Upper lobe of left lung (tissue), 6 donors: Measurements from ENCODE around the gene TIPARP. TPM values are rescaled to one million over a fixed set of nuclear protein-coding genes. Genes with fewer than 3 reads are reported as not detected.
A peak's percentile ranks its signal among the peaks of the same experiment; 100 is the strongest.

ENCODE experiments used
- ATAC-seq, 2 donors: fragments of 200-7000 bp; cut with Tn5 transposase; one replicate each; pipeline ENCODE4 v1.9.1; 2022; ENCODE audit warnings: mild to moderate bottlenecking in 2 of 2, moderate library complexity in 2 of 2; ENCODE audit not compliant: low FRiP score in 2 of 2
- DNase-seq, 2 donors: peaks; one replicate each; pipeline ENCODE4 v3.0.0-alpha.2; 2019 to 2020
- H3K27ac ChIP-seq, 4 donors: fragments of 200-600 bp; sonication (generic); one replicate each; pipeline ENCODE4 v1.5.1; 2016 to 2019
- H3K27me3 ChIP-seq, 4 donors: fragments of 200-600 bp; sonication (generic); one replicate each; pipeline ENCODE4 v1.5.1; 2017 to 2019
- H3K36me3 ChIP-seq, 4 donors: fragments of 200-600 bp; sonication (generic); one replicate each; pipeline ENCODE4 v1.5.1; 2016 to 2019
- H3K4me1 ChIP-seq, 4 donors: fragments of 200-600 bp; sonication (generic); one replicate each; pipeline ENCODE4 v1.5.1; 2018 to 2019
- H3K4me3 ChIP-seq, 4 donors: fragments of 200-600 bp; sonication (generic); one replicate each; pipeline ENCODE4 v1.5.1; 2017 to 2019; ENCODE audit warnings: mild to moderate bottlenecking in 2 of 4, moderate library complexity in 1 of 4
- H3K9me3 ChIP-seq, 4 donors: fragments of 200-600 bp; sonication (generic); one replicate each; pipeline ENCODE4 v1.5.1; 2018 to 2019
- EP300 ChIP-seq, 4 donors: sonication (generic); formaldehyde crosslinking; IDR thresholded peaks; one replicate each; pipeline ENCODE4 v1.5.1; 2017; ENCODE audit warnings: antibody characterized with exemption in 4 of 4, control low read depth in 2 of 4
- POLR2A ChIP-seq, 4 donors: fragments of 450-650 bp; IDR thresholded peaks; one replicate each; pipeline ENCODE4 v1.5.1; 2016 to 2017; ENCODE audit warnings: antibody characterized with exemption in 4 of 4, mild to moderate bottlenecking in 2 of 4
- POLR2AphosphoS5 ChIP-seq, 2 donors: sonication (generic); formaldehyde crosslinking; IDR thresholded peaks; one replicate each; pipeline ENCODE4 v1.5.1; 2017; ENCODE audit warnings: antibody characterized with exemption in 2 of 2
- WGBS, 2 donors: methylation state at CpG; one replicate each; pipeline ENCODE4 v1.1.5; 2017 to 2018; 5-methylcytosine and 5-hydroxymethylcytosine counted together
- total RNA-seq, 6 donors: library from RNA; depleted of rRNA in 4 of 6; stranded (reverse); fragments of >200 nt in 4 of 6; gene quantifications; one replicate each; pipeline versions ENCODE4 v1.1.0 to v1.2.1, GENCODE V29; 2016 to 2021
- TF ChIP-seq, protein P1 (sequence below), 6 experiments: fragments of 450-650 bp in 4 of 6; fragments of 200-600 bp in 2 of 6; sonication (generic) in 2 of 6; IDR thresholded peaks; one replicate each; pipeline ENCODE4 v1.5.1; 2016 to 2019; ENCODE audit warnings: antibody characterized with exemption in 6 of 6
- donor health status: DM: no; HTN: no; CAD: no; lungs with moderate emphysema.
- donor health status: DM: no; HTN: yes; CAD: no; lungs with severe emphysema.

TIPARP gene
- total RNA-seq, 6 donors from 2014 or later, result 21.5 to 84.7 (median 50.6) TPM

DNA sequence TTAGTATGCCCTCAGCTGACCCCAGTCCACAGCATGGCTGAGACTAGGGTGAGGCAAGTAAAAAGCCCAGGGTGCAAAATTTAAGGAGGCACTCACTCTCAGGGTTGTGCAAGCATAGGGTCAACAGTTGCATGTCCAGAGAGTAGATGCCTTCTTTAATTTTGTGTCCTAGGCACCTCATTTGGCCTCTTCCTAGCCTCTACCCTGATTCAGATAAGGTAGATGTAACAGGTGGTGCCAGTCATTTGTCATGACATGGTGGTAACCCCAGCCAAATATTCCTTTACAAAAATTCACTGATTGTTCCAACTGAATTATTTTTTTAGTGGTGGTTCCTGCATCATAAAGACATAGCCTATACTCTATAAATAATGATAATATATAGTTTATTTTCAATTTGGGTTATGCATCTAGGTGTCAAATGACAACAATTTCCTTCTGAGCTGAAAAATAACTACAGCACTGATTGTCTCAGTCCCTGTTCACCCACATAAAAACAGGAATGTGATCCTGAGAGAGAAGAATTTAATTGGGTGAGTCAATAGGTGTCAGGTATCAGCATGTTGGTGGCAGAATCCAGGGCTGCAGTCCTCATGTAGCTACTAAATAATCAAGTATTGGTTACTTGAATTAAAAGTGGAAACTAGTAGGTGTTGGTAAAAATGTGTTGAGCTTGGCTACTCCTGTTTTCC is 44.2 kb upstream of the TIPARP start:
- no peak for DNase-seq
- Histone ChIP-seq H3K4me1 (peaks cover 0 to 22% (median 9%) of the 10 kb centered on the region in 4 donors), H3K9me3 (no peaks in the 10 kb centered on the region), H3K4me3 (no peak overlapping the region), H3K27ac (peak overlapping the region in 3 of 4 donors; percentile 56 to 76 (median 69)), H3K27me3 (no peaks in the 10 kb centered on the region), H3K36me3 (no peaks in the 10 kb centered on the region)
- no peak for TF ChIP-seq POLR2A (IDR thresholded peaks at IDR 0.05)
- no peak for TF ChIP-seq EP300 (IDR thresholded peaks at IDR 0.05)
- TF ChIP-seq, protein P1, sequence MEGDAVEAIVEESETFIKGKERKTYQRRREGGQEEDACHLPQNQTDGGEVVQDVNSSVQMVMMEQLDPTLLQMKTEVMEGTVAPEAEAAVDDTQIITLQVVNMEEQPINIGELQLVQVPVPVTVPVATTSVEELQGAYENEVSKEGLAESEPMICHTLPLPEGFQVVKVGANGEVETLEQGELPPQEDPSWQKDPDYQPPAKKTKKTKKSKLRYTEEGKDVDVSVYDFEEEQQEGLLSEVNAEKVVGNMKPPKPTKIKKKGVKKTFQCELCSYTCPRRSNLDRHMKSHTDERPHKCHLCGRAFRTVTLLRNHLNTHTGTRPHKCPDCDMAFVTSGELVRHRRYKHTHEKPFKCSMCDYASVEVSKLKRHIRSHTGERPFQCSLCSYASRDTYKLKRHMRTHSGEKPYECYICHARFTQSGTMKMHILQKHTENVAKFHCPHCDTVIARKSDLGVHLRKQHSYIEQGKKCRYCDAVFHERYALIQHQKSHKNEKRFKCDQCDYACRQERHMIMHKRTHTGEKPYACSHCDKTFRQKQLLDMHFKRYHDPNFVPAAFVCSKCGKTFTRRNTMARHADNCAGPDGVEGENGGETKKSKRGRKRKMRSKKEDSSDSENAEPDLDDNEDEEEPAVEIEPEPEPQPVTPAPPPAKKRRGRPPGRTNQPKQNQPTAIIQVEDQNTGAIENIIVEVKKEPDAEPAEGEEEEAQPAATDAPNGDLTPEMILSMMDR (IDR thresholded peaks at IDR 0.05), result no peak
- TF ChIP-seq POLR2AphosphoS5 (IDR thresholded peaks at IDR 0.05), result no peak
- ATAC-seq, result no peak

GRCh38 chr3:156630773-156631093 is 43.7 kb upstream of the TIPARP start:
- no peaks in the 10 kb centered on the region for H3K36me3 ChIP-seq
- H3K4me3 ChIP-seq, result no peak overlapping the region
- ATAC-seq (no peak), DNase-seq (no peak)
- WGBS, 2 donors, result 68 to 86% methylated on average over 3 of the region's 3 CpGs
- H3K4me1 ChIP-seq, result peaks cover 0 to 19% (median 9%) of the 10 kb centered on the region in 4 donors
- no peaks in the 10 kb centered on the region for H3K27me3 ChIP-seq
- no peak for TF ChIP-seq POLR2A (IDR thresholded peaks at IDR 0.05)
- no peak for TF ChIP-seq EP300 (IDR thresholded peaks at IDR 0.05)
- TF ChIP-seq, protein P1 (IDR thresholded peaks at IDR 0.05), result no peak
- TF ChIP-seq POLR2AphosphoS5 (IDR thresholded peaks at IDR 0.05), result no peak
- peak overlapping the region in 1 of 4 donors; percentile 76 for H3K27ac ChIP-seq
- no peaks in the 10 kb centered on the region for H3K9me3 ChIP-seq

DNA sequence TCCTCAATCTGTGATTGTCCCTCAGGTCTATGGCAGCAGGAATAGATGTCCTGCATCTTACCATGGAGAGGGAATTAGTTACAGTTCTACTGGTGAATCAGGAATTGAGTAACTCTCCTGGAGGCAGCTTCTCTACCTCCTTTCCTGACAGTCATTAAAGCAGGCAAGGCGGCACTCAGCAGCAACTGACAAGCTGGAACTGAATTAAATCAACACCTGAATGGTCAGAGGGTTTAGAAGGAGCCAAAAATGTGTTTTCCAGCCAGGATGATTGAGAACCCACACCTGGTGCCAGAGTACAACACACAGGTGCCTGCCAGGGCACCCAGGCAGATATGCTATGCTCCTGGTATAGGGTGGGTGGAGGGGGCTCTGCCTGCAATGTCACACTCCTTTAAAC is 43.1 kb upstream of the TIPARP start:
- peak overlapping the region in 1 of 4 donors; percentile 24 for H3K27ac ChIP-seq
- whole genome bisulfite sequencing, 2 donors, result 50 to 67% methylated on average over 1 of the region's 1 CpG
- peak in 1 of 2 donors; percentile 9 for ATAC-seq

DNA sequence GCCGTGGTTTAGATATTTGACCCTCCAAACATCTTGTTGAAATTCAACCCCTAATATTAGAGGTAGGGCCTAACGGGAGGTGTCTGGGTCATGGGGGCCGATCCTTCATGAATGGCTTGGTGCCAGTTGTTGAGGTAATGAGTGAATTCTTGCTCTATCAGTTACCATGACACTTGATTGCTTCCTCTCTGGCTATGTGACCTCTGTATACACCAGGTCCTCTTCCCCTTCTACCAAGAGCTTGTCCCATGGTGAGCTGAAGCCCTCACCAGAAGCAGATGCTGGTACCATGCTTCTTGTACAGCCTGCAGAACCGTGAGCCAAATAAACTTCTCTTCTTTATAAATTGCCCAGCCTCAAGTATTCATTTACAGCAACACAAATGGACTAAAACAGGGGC is 41.8 kb upstream of the TIPARP start:
- no peaks in the 10 kb centered on the region for H3K36me3 ChIP-seq
- no peak for ATAC-seq
- WGBS, 2 donors, result 80 to 82% methylated on average over 4 of the region's 4 CpGs
- H3K4me1 ChIP-seq, result peaks cover 0 to 16% (median 9%) of the 10 kb centered on the region in 4 donors
- DNase-seq, result no peak
- H3K4me3 ChIP-seq, result no peak overlapping the region
- peak overlapping the region in 3 of 4 donors; percentile 11 to 50 (median 49) for H3K27ac ChIP-seq
- H3K27me3 ChIP-seq, result no peaks in the 10 kb centered on the region
- no peak for TF ChIP-seq EP300 (IDR thresholded peaks at IDR 0.05)
- TF ChIP-seq, protein P1 (IDR thresholded peaks at IDR 0.05), result no peak
- TF ChIP-seq POLR2AphosphoS5 (IDR thresholded peaks at IDR 0.05), result no peak
- no peak for TF ChIP-seq POLR2A (IDR thresholded peaks at IDR 0.05)
- no peaks in the 10 kb centered on the region for H3K9me3 ChIP-seq

More for the DNA sequence above, 43.1 kb upstream of the TIPARP start:
- Histone ChIP-seq H3K9me3 (no peaks in the 10 kb centered on the region), H3K4me1 (peaks cover 0 to 16% (median 9%) of the 10 kb centered on the region in 4 donors), H3K36me3 (no peaks in the 10 kb centered on the region), H3K27me3 (no peaks in the 10 kb centered on the region), H3K4me3 (no peak overlapping the region)
- peak in 1 of 2 donors; percentile 74 for DNase-seq
- TF ChIP-seq EP300 (IDR thresholded peaks at IDR 0.05) (peak in 1 of 4 donors; percentile 46), POLR2AphosphoS5 (IDR thresholded peaks at IDR 0.05) (no peak), POLR2A (IDR thresholded peaks at IDR 0.05) (peak in 1 of 4 donors; percentile 21)

- TF ChIP-seq POLR2AphosphoS5 (IDR thresholded peaks at IDR 0.05) (peak in 1 of 2 donors; percentile 19), POLR2A (IDR thresholded peaks at IDR 0.05) (no peak)
- Histone ChIP-seq H3K36me3 (no peaks in the 10 kb centered on the region), H3K9me3 (no peaks in the 10 kb centered on the region), H3K27ac (peak overlapping the region; percentile 27 to 50 (median 42)), H3K27me3 (no peaks in the 10 kb centered on the region), H3K4me1 (peaks cover 0 to 16% (median 9%) of the 10 kb centered on the region in 4 donors), H3K4me3 (no peak overlapping the region)
- ATAC-seq (peak; percentile 80 to 87), DNase-seq (peak in 1 of 2 donors; percentile 70)
- WGBS, 2 donors, result 61% methylated on average over 4 of the region's 4 CpGs
Measured at GRCh38 chr3:156633335-156633734, 41.1 kb upstream of the TIPARP start.

DNA sequence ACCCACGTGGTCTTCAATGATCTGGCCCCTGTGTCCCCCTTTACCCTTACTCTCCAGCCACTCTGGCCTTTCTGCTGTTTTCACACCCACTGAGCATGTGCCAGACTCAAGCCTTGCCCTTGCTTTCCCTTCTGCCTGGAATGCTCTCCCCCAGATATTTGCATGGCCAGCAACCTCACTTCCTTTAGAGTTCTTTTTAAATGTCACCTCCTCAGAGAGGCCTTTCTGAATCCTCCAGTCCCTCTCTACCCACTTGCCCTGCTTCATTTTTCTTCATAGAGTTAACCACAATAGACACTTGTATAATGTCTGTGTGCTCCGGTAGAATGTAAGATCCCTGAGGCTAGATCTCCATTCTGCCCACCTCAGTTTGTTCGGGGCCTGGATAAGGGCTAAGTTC is 39.4 kb upstream of the TIPARP start:
- ATAC-seq, result no peak

More for the DNA sequence above, 39.4 kb upstream of the TIPARP start:
- DNase-seq, result no peak
- Histone ChIP-seq H3K36me3 (no peaks in the 10 kb centered on the region), H3K4me1 (peaks cover 0 to 15% (median 7%) of the 10 kb centered on the region in 4 donors), H3K9me3 (no peaks in the 10 kb centered on the region), H3K27ac (no peak overlapping the region), H3K27me3 (no peaks in the 10 kb centered on the region), H3K4me3 (no peak overlapping the region)
- TF ChIP-seq, protein P1 (IDR thresholded peaks at IDR 0.05), result no peak
- TF ChIP-seq POLR2A (IDR thresholded peaks at IDR 0.05) (no peak), POLR2AphosphoS5 (IDR thresholded peaks at IDR 0.05) (no peak), EP300 (IDR thresholded peaks at IDR 0.05) (no peak)
- 75 to 82% methylated on average over 3 of the region's 3 CpGs for WGBS, 2 donors
